ENCODE results near the gene STAP2. TPM values are rescaled to one million over a fixed set of nuclear protein-coding genes. Genes with fewer than 3 reads are reported as not detected.

Gene STAP2
- total RNA-seq, 1 donor = 1.2 TPM

DNA sequence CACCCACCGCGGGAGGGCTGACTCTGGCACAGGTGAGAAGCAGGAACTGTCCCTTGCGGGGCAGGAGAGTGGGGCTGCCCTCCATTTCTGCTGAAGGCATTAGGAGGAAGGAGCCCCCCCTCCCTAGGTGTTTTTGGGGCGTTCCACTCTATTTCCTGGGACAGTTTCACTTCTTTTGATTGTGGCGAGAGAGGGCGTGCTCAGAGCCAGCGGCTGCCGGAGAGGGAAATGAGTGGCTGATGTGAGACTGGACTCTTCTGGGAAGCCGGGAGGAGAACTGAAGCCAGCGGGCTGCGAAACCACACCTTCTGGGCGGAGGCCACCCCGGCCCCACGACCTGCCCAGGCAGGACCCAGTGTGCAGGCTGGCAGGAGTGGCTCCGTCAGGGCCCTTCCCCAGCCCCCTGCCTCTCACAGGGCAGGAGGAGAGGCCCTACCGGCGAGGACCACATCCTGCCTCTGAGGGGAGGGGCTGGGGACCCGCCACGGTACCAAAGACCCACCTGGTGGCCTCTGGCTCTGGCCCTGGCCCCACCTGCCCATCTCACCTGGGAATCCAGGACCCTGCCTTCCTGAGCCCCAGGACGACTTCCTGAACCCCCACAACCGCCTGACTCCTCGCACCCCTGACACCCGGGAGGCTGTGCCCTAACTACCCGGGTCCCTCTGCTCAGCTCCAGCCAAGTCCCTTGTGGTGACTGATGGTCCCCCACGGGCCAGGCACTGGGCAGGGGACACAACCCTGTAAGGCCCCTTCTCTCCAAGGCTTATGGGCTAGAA, 30.7 kb upstream of the STAP2 start:
- peak overlapping the region; percentile 28 for H3K4me3 ChIP-seq (ENCODE audit: low read depth, low read length)
- peak; percentile 55 for DNase-seq (ENCODE audit: low read depth)
- TF ChIP-seq, protein P1, sequence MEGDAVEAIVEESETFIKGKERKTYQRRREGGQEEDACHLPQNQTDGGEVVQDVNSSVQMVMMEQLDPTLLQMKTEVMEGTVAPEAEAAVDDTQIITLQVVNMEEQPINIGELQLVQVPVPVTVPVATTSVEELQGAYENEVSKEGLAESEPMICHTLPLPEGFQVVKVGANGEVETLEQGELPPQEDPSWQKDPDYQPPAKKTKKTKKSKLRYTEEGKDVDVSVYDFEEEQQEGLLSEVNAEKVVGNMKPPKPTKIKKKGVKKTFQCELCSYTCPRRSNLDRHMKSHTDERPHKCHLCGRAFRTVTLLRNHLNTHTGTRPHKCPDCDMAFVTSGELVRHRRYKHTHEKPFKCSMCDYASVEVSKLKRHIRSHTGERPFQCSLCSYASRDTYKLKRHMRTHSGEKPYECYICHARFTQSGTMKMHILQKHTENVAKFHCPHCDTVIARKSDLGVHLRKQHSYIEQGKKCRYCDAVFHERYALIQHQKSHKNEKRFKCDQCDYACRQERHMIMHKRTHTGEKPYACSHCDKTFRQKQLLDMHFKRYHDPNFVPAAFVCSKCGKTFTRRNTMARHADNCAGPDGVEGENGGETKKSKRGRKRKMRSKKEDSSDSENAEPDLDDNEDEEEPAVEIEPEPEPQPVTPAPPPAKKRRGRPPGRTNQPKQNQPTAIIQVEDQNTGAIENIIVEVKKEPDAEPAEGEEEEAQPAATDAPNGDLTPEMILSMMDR (IDR thresholded peaks at IDR 0.05; ENCODE audit: insufficient read depth, low read length) = no peak

DNA sequence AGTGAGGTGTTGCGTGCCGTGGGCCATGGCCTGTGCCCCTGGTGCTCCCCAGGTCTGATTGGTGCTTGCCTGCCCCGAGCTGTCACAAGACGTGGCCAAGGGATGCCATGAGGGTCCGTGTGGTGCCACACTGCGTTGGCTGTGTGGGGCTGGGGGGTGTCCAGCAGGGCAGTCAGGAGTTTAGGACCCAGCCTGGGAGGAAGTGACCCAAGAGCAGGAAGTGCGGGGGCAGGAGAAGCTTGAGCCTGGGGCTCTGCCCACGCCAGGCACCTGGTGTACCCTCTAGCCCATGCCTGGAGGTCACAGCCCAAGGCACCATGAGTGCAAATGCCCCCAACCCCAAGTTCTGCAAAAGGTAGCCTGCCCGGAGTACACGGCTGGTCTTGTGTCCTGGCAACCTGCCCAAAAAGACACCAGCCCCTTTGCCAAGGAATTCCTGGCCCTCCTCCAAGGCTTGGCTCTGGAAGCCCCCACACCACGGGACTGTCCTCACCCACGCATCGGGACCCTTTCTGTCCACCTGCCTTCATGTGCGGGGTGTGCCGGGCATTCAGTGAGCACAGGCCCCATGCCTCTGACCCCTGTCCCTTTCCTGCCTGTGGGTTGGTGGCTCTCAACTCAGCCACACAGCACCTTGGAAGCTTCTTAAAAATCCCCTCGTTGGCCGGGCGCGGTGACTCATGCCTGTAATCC, 29.6 kb upstream of the STAP2 start:
- H3K4me3 ChIP-seq (ENCODE audit: low read depth, low read length) = no peak overlapping the region
- no peak for DNase-seq (ENCODE audit: low read depth)
- TF ChIP-seq, protein P1 (IDR thresholded peaks at IDR 0.05; ENCODE audit: insufficient read depth, low read length) = no peak

DNA sequence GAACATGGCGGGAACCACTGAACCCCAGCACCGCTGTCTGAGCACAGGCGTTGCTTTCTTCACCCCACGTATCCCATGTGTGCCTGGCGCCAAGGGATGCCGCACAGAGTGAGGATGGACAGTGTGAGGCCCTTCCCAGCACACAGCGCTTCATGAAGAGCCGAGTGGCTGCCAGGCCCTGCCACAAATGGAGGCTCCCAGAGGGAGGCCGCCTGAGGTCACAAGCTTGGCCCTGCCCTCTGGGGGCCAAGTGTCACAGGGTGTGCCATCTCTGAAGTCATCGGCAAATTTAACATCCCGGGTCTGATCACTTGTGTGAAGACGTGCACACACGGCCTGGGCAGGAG, 29.1 kb upstream of the STAP2 start:
- TF ChIP-seq, protein P1 (IDR thresholded peaks at IDR 0.05; ENCODE audit: insufficient read depth, low read length) = no peak
- no peak overlapping the region for H3K4me3 ChIP-seq (ENCODE audit: low read depth, low read length)
- no peak for DNase-seq (ENCODE audit: low read depth)

DNA sequence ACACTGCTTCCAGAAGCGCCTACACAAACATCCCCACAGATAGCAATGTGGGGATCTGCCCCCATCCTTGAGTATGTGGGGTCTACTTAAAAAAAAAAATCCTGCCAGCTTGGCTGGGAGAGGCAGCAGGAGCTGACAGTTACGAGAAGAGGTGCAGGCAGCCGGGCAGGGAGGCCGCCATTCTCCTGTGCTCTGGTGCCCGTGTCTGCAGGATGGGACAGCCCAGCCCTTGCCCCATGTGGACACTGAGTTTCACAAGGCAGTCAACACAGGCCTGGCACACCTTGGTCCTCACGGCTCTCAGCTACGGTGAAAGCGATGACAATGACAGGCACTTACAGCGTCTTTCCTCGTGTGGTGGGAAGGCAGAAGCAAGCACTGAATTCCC, 28.7 kb upstream of the STAP2 start:
- no peak overlapping the region for H3K4me3 ChIP-seq (ENCODE audit: low read depth, low read length)
- DNase-seq (ENCODE audit: low read depth) = no peak
- TF ChIP-seq, protein P1 (IDR thresholded peaks at IDR 0.05; ENCODE audit: insufficient read depth, low read length) = no peak

DNA sequence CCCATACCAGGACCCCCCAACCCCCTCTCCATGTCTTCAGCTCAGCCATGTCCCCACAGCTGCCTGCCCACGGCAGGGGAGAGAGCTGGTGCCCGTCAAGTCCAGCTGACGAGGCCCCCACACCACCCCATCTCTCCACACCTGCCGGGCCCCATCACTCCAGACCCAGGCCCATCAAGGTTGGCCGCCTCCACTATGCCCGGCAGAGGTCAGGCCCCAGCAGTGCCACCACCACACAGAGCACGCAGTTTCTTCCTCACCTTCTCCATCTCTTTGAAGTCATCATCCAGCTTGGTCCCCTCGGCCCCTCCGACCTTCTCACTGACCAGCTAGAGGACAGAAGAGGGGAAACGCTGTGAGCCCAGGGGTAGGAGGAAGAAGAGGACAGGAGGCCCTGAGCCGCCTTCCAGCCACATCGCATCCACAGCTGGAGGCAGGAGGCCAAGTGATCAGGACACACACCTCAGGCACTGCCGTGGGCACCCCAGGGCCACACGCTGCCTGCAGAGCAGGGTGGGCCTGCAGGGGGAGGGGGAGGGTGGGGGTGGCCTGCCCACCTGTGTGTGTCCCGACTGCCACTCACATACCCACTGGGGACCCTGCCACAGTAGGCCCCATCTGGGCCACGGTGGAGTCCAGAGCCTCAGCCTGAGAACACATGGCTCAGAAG, 28.2 kb upstream of the STAP2 start:
- H3K4me3 ChIP-seq (ENCODE audit: low read depth, low read length) = no peak overlapping the region
- no peak for DNase-seq (ENCODE audit: low read depth)
- TF ChIP-seq, protein P1 (IDR thresholded peaks at IDR 0.05; ENCODE audit: insufficient read depth, low read length) = no peak

DNA sequence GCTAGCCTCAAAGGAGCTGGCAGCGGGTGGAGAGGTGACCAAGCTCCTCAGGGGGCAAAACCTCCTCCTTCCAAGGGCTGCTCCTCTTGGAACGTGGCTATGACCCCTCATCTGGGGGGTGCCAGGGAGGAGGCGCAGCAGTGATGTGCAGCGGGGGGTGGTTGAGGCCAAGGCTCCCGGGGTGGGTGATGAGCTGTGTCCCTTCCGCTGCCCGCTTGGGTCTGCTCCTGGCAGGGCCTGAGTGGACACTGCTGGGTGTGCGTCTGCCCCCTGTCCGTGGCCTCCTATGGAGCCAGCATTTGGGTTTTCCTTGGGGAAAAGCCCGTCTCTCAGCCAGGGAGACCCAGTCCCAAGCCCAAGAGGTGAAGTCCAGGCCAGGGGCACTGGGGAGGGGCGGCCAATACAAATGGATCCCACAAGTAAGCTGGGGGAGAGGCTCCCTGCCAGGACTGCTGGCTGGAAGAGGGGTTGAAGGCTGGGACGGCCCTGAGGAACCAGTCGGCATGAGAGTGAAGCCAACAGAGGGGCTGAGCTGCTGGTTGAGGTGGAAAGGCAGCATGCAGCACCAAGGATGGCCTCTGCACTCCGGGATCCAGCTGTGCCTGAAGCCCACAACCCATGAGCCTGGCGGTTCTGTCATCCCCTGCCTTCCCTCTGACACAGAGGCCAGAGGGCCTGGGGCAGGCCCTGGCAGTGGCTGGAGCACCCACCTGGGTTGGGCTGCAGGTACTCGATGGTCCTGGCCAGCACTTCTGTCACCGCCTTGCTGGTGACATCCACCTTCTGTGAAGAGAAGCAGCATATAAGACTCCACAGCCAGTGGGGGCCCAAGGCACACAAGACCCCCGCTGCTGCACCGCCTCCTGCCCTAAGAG, 27.4 kb upstream of the STAP2 start:
- TF ChIP-seq, protein P1 (IDR thresholded peaks at IDR 0.05; ENCODE audit: insufficient read depth, low read length) = no peak
- H3K4me3 ChIP-seq (ENCODE audit: low read depth, low read length) = no peak overlapping the region
- no peak for DNase-seq (ENCODE audit: low read depth)

Measured in fibroblast of the aortic adventitia (primary cell).